GM12891 (cell line): ENCODE measurements around the gene ATP6V1G2. TPM values are rescaled to one million over a fixed set of nuclear protein-coding genes. Genes with fewer than 3 reads are reported as not detected.
"Not testable (repeated sequence)": the region's sequence is repeated elsewhere in the genome, so short reads cannot be mapped to it uniquely, and the experiment has no call there.

Experiments
- DNase-seq: peaks from one replicate; pipeline ENCODE4 v3.0.0; 2011; ENCODE audit warnings: low spot score; ENCODE audit not compliant: insufficient read length
- FAIRE-seq: peaks from 2 replicates; lab custom pipeline; 2011; peaks lifted over from hg19 to GRCh38; lab: Jason Lieb, UNC
- PAX5 ChIP-seq: IDR thresholded peaks from 2 replicates; pipeline ENCODE4 v1.6.1; 2011; ENCODE audit warnings: low read length, moderate library complexity, mild to moderate bottlenecking; ENCODE audit not compliant: insufficient read depth, severe bottlenecking
- POLR2A ChIP-seq: IDR thresholded peaks from 2 replicates; pipeline ENCODE4 v1.6.1; 2011; ENCODE audit warnings: low read depth, low read length, control low read depth
- POLR2AphosphoS5 ChIP-seq: IDR thresholded peaks from 2 replicates; pipeline ENCODE4 v1.6.1; 2011; ENCODE audit warnings: low read depth, low read length, control low read depth
- POU2F2 ChIP-seq: IDR thresholded peaks from 2 replicates; pipeline ENCODE4 v1.6.1; 2011; ENCODE audit warnings: low read depth, mild to moderate bottlenecking, control low read depth, low read length, moderate library complexity
- SPI1 ChIP-seq: IDR thresholded peaks from 2 replicates; pipeline ENCODE4 v1.6.1; 2011; ENCODE audit warnings: low read depth, low read length, control low read depth
- TAF1 ChIP-seq: IDR thresholded peaks from 2 replicates; pipeline ENCODE4 v1.6.1; 2011; ENCODE audit warnings: low read depth, low read length, control low read depth
- polyA plus RNA-seq: library from polyadenylated mRNA; unstranded; fragments of >200 nt; gene quantifications from one replicate; pipeline ENCODE4 v1.2.1, GENCODE V29; 2012; ENCODE audit warnings: low read depth, missing spikeins, inconsistent platforms; ENCODE audit not compliant: missing spikeins

Gene ATP6V1G2
- 4.4 TPM for polyA plus RNA-seq

GRCh38 chr6:31546339-31546957 is at the start of gene ATP6V1G2:
Gene ATP6V1G2 (minus strand): TSS chr6:31546608. CDS start chr6:31546559, 49 bp downstream.
- peak; percentile 83 for FAIRE-seq
- no peak for DNase-seq
- TF ChIP-seq SPI1 (no peak), PAX5 (peak; percentile 26)

GRCh38 chr6:31592396-31592771 is 46.0 kb upstream of the ATP6V1G2 start:
- DNase-seq (no peak), FAIRE-seq (no peak)
- no peak for TF ChIP-seq POLR2AphosphoS5
- TF ChIP-seq POU2F2: no peak
- no peak for TF ChIP-seq POLR2A
- no peak for TF ChIP-seq PAX5
- no peak for TF ChIP-seq TAF1
- TF ChIP-seq SPI1: no peak

GRCh38 chr6:31590691-31591090 is 44.3 kb upstream of the ATP6V1G2 start:
- FAIRE-seq, DNase-seq: not testable (repeated sequence)

GRCh38 chr6:31588871-31589650 is 42.7 kb upstream of the ATP6V1G2 start:
- TF ChIP-seq TAF1 (no peak), SPI1 (no peak), PAX5 (no peak), POLR2A (no peak), POU2F2 (no peak), POLR2AphosphoS5 (no peak)
- no peak for DNase-seq
- no peak for FAIRE-seq

- no peak for FAIRE-seq
- no peak for DNase-seq
- TF ChIP-seq POLR2AphosphoS5 (no peak), SPI1 (no peak), POU2F2 (no peak), PAX5 (no peak), TAF1 (no peak), POLR2A (no peak)
These were observed 41.7 kb upstream of the ATP6V1G2 start for GRCh38 chr6:31587791-31588777.

- DNase-seq (no peak), FAIRE-seq (peak; percentile 93)
- TF ChIP-seq PAX5 (no peak), POLR2A (0 out of 2 replicates have a peak, but pooled peaks have one; percentile 47), TAF1 (no peak; the same call in 1 of the 2 replicates), SPI1 (peak; percentile 89)
These were observed 40.3 kb upstream of the ATP6V1G2 start for GRCh38 chr6:31586599-31587281.

- TF ChIP-seq SPI1 (peak; percentile 18; the same call in 1 of the 2 replicates), POLR2AphosphoS5 (no peak)
- no peak for FAIRE-seq
- no peak for DNase-seq
These were observed 39.6 kb upstream of the ATP6V1G2 start, which contains the start of gene LST1 for GRCh38 chr6:31586008-31586407. Gene LST1 (plus strand): TSS chr6:31586277. CDS start chr6:31587300, 1,023 bp downstream.

GRCh38 chr6:31585491-31585890 is 39.1 kb upstream of the ATP6V1G2 start:
- peak; percentile 87 for FAIRE-seq
- DNase-seq: no peak

GRCh38 chr6:31582230-31582643 is 35.8 kb upstream of the ATP6V1G2 start, which contains the start of gene LTB:
Gene LTB (minus strand): TSS chr6:31582424. CDS start chr6:31582417, 7 bp downstream.
- FAIRE-seq: peak; percentile 66
- DNase-seq: no peak
- TF ChIP-seq SPI1 (no peak), PAX5 (no peak), POLR2AphosphoS5 (peak; percentile 64; the same call in 1 of the 2 replicates), POU2F2 (no peak), TAF1 (no peak), POLR2A (peak; percentile 47; the same call in 1 of the 2 replicates)

More at GRCh38 chr6:31585491-31585890, 39.1 kb upstream of the ATP6V1G2 start:
- no peak for TF ChIP-seq POLR2A
- TF ChIP-seq POU2F2: no peak
- no peak for TF ChIP-seq TAF1
- TF ChIP-seq POLR2AphosphoS5: no peak
- no peak for TF ChIP-seq SPI1
- TF ChIP-seq PAX5: no peak
